Loucy (cell line): ENCODE data around the gene TRMT61A.

Experiments
- CTCF ChIP-seq: fragments of 200-600 bp; sonication (generic); conservative IDR thresholded peaks from 2 replicates; pipeline ENCODE4 v1.5.1; 2014; ENCODE audit warnings: mild to moderate bottlenecking, antibody characterized with exemption, low read length
- EZH2phosphoT487 ChIP-seq: fragments of 200-600 bp; IDR thresholded peaks from 2 replicates; pipeline ENCODE4 v1.6.1; 2018; ENCODE audit warnings: antibody characterized with exemption, mild to moderate bottlenecking, moderate library complexity, borderline replicate concordance

DNA sequence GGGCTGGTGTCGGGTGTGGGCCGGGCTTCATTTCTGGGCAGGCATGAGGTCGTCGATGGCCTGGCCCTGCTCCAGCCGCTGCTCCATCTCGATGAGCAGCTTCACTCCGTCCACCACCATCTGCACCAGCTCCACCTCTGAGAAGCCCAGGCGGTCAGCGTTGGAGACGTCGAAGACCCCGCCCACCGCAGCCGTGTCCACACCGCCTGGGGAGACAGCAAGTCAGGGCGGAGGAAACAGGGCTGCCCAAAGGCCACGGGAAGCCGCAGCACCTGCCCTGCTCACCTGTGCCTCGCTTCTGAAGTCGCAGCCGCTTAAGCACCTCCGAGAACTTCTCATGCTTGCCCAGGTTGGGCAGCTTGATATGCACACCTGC, 9.2 kb upstream of the TRMT61A start:
- TF ChIP-seq CTCF (no peak), EZH2phosphoT487 (no peak)
